Stimulated activated CD4-positive, alpha-beta T cell treated with anti-CD3 and anti-CD28 coated beads, Interleukin-15, amount 100 ng/mL, for 48 hours (primary cell): Measurements from ENCODE around the gene NEB.
A peak's percentile ranks its signal among the peaks of the same experiment; 100 is the strongest.

Source experiments
- DNase-seq, 2 donors: peaks; one replicate each; pipeline ENCODE4 v3.0.0-alpha.2; 2020; ENCODE audit warnings: low read depth in 2 of 2

NEB gene, protein sequence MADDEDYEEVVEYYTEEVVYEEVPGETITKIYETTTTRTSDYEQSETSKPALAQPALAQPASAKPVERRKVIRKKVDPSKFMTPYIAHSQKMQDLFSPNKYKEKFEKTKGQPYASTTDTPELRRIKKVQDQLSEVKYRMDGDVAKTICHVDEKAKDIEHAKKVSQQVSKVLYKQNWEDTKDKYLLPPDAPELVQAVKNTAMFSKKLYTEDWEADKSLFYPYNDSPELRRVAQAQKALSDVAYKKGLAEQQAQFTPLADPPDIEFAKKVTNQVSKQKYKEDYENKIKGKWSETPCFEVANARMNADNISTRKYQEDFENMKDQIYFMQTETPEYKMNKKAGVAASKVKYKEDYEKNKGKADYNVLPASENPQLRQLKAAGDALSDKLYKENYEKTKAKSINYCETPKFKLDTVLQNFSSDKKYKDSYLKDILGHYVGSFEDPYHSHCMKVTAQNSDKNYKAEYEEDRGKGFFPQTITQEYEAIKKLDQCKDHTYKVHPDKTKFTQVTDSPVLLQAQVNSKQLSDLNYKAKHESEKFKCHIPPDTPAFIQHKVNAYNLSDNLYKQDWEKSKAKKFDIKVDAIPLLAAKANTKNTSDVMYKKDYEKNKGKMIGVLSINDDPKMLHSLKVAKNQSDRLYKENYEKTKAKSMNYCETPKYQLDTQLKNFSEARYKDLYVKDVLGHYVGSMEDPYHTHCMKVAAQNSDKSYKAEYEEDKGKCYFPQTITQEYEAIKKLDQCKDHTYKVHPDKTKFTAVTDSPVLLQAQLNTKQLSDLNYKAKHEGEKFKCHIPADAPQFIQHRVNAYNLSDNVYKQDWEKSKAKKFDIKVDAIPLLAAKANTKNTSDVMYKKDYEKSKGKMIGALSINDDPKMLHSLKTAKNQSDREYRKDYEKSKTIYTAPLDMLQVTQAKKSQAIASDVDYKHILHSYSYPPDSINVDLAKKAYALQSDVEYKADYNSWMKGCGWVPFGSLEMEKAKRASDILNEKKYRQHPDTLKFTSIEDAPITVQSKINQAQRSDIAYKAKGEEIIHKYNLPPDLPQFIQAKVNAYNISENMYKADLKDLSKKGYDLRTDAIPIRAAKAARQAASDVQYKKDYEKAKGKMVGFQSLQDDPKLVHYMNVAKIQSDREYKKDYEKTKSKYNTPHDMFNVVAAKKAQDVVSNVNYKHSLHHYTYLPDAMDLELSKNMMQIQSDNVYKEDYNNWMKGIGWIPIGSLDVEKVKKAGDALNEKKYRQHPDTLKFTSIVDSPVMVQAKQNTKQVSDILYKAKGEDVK (N-terminal part only)

DNA sequence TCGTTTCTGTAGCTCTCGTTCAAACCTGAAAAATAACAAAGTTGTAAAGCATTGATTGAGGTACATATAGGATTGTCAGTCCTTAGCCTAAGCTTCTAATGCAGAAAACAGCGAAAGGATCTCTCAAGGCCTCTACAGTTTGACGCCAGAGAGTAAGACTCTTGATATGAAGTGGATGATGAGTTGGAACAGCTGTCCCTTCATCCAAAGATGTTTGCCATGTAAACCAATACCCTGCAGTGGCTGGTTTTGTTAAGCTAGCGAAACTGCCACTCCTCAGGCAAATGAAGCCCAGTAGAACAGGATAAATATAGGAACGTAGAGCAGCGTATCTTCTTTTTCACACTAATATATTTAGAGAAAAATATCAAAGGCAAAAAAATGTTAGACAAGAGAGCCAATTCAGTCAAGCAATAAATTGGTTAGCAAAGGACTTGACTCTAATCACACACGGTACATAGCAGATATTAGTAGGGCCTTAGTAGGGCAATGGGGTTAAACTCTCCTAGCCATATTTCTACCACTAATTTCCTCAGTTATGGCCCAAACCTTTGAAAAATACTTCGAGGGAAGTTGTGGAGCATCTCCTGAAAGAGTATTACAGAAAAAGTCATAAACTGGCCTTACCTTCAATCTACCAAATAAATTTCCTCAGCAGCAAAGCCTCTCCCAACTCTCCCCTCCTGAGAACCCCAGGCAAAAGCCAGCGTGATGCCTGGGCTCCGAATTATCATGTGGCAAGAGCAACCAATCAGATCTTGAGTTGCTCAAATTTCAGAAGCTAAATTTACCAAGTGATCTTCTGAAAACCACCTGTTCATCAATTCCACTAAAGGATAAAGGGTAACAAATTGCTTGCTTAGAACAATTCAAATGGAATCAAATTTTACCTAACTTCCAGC lies at the start of gene NEB:
NEB (minus strand) TSS at position 706 of the 902 bp plus-strand sequence. CDS start 1,320 bp downstream, outside the sequence.
- no peak for DNase-seq

DNA sequence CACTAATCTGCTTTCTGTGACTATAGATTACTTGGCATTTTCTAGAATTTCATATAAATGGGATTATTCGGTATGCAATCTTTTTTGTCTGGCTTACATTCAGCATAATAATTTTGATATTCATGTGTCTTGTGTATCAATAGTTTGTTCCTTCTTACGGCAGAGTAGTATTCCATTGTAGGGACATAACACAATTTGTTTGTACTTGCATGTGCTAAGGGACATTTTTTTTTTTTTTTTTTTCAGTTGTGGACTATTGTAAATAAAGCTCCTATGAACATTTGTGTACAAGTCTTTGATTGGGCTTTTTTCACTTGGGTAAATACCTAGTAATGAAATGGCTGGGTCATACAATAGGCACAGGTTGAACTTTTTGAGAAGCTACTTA lies 48.9 kb upstream of the NEB start:
- no peak for DNase-seq

DNA sequence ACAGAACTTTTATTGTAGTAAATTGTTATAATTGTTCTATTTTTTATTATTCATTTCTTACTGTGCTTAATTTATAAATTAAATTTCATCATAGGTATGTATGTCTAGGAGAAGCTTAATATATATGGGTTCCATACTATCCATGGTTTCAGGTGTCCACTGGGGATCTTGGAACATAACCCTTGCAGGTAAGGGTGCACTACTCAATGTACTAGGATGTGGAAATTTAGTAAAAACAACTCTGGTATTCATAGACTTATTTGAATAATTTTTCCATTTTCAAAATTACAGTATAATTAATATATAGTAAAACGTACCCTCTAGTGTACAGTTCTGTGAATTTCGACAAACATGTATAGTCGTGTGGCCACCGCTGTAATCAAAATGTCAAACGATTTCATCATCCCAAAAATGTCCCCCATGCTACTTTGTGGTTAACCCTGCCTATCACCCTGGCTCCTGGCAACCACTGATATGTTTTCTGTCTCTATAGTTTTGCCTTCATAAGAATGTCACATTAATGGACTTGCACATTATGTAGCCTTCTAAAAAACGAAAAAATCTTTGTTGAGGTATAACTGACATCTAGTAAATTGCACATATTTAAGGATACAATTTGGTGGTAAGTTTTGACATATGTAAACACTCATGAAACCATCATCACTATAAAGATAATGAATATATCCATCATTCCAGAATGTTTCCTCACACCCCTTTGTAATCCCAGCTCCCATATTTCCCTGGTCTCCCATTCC lies 48.3 kb upstream of the NEB start:
- DNase-seq, result no peak

DNA sequence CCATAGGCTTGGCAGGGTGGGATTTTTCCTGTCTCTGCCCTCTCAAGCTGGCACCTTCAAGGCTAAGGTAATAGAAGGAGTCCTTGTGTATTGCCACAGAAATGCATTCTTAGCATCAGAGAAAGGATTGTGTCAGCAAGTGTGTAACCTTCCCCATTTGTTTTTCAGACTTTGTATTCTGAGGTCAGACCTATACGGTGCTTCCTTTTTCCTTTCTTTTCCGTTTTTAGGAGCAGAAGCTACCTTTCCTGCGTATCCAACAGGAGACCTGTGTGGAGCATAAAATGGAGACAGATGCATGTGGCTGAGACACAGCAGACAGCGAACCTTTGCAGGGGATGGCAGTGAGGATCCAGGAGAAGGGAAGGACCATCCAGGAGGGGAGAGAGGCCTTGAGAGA lies 47.4 kb upstream of the NEB start:
- DNase-seq, result no peak

DNA sequence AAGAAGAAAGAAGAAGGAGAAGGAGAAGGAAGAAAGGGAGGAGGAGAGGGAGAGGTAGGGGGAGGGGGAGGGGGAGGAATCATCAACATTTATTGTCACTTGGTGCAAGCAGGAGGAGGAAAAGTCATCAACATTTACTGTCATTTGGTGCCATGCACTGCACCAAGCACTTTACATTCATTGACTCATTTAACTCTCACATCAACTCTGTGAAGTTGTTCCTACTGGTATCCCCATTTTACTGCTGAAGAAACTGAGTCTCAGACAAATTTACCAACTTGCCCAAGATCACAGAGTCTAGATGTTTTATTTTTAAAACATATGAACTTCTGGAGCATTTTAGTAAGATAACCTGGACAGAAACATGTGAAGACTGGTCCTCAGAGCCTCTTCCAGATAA lies 46.7 kb upstream of the NEB start:
- no peak for DNase-seq

DNA sequence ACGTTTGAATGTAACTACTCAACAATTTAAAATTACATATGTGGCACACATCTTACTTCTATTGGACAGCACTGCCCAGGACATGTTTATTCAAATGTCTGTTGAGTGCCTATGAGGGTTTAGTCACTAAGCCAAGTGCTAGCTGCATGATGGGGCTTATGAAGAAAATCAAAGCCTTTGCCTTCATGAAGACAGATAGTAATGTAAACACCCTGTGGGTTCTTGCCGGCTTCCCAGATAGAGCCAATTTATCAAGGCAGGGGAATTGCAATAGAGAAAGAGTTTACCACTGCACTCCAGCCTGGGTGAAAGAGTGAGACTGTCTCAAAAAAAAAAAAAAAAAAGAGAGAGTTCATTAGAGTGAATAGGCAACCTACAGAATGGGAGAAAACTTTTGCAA lies 43.7 kb upstream of the NEB start:
- no peak for DNase-seq

DNA sequence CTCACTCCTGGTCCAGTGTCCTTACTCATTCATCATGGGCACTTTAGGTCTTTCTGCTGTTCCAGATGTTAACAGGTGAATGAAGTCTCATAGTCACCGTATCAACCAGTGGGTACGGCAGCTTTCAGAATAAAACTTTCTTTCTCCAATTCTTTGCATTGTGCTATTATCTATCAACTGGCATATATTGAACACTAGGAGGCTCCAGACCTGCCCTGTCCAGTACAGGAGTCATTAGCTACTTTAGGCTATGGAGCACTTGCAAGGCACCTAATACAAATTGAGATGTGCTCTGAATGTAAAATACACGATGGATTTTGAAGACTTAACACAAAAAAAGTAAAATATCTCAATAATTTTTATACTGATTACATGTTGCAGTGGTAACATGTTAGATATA lies 43.2 kb upstream of the NEB start:
- DNase-seq, result no peak

DNA sequence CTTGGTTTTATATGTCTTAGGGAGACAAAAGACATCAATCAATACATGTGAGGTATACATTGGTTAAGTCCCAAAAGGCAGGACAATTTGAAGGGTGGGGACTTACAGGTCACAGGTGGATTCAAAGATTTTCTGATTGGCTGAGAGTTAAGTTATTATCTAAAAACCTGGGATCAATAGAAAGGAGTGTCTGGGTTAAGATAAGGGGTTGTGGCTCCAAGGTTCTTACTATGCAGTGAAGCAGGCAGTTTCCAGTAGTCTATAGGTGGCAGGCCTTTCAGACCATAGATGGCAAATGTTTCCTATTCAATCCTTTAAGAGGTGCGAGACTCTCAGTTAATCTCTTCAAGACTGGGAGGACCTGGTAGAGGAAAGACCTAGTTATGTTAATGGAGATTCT lies 42.1 kb upstream of the NEB start:
- no peak for DNase-seq

DNA sequence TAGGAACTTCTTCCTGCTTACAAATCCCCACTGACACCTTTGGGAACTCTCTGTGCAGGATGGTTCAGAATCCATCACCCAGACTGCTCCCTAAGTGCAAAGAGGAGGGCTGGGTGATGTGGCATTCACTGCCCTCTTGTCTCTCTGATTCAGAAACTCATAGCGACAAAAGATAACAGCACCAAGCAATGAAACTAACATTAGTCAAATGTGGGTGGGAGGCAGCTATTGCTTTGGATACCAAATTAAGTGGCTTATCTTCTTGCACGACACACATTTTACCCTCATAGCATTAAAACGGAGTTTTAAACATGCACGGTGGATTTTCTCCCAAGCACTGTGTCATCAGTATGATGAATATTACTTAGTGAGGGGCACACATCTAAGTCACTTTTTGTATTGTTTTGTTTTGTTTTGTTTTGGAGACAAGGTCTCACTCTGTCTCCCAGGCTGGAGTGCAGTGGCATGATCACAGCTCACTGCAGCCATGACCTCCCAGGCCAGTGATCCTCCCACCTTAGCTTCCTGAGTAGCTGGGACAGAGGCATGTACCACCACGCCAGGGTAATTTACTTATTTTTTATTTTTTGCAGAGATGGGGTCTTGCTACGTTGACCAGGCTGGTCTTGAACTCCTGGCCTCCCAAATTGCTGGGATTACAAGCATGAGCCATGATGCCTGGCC lies 40.9 kb upstream of the NEB start:
- DNase-seq, result no peak

DNA sequence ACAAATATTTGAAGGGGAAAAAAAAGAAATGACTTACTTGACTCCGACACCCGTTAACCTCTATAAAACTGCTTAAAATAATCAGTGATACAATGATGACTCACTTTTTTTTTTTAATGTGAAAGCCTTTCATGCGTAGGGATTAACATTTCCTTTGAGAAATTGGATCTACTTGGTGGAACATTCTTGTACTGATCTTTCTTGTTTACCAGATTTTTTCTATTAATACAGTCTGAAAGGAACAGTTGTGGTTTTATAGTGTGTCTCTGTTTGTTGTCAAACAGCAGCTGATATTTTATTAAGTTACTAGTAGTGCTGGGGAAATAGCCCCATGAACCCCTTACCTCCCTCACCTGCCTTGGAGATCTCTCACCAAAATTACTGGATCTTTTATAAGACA lies 40.2 kb upstream of the NEB start:
- DNase-seq, result no peak

DNA sequence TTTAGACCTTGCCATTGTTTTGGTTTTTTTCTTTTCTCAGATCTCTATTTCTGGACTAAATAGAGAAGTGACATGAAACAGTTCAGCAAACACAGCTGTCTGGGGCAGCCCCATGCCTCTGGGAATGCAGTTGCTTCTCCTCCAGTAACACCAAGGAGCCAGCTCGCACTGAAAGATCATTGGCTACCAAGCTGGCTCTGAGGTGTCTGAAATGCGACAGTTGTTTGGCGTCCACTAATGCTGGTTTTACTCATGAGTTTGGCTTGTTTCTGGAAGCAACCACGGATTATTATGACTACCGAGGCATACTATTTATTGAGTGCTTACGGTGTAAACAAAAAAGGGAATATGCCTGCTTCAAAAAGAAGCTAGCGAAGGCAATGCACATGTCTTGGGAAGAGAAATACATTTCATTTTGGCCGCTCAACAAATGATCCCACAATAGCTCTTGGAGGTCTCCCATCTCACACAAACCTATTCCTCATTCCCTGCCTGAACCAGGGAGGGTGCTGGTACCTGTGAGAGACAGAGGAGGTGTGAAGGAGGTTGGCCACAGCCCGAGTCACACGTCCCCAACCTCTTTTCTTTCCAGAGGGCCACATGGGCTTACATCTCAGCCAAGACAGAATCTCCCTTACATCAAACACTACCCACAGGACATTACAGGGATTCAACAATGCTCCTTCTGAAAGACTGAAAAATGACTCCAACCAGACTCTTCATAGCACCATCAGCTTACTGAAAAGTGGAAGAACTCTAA lies 37.5 kb upstream of the NEB start:
- no peak for DNase-seq

DNA sequence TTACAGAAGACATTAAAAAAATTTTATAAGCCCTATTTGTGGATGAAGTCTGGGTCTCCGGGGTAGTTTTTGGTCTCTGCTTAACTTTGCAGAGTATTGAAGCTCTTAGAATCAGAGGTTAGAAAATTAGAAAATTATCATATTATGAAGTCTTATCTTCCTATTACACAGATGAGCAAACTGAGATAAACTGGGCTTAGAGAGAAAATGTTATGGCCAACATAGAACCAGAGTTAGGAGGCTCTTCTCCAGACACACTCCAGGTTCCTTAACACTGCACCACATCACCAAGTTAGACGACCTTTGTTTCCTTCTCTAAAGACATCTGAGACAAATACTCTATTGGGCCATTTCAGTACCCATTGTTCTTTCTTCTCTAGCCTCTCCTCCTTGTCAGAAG lies 36.7 kb upstream of the NEB start:
- no peak for DNase-seq

DNA sequence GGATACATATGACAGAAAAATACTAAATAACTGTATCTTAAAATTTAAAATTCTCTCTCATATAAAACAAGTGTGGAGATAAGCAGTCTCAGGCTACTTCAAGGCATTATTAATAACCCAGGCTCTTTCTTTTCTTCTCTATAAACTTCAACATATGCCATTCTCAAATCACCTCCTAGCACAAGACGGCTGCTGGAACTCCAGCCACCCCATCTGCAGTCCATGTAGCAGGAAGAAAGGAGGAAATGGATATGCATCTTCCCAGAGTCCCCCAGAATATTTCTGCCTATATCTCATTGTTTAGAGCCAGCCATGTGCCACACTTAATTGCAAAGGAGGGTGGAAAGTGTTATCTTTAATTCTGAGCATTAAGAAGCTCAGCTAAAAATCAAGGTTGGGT lies 35.3 kb upstream of the NEB start:
- DNase-seq, result no peak

DNA sequence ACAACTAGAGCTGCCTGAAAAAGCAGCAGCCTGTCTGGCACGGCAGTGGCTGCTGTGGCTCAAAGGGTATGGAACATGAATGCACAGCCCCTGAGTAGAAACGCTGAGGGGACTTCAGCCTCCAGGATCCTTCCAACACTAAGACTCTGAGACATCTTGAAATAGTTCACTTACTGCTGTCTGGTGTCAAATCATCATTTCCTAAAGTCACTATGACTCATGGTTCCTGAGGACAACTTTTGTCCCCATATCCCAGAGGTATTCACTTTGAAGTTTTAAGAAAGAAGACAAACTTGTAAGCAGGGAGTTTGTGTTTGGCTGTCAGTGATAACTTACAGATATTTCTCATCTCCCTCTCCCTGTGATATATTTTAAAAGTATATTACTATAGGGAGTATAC lies 33.3 kb upstream of the NEB start:
- DNase-seq, result no peak

DNA sequence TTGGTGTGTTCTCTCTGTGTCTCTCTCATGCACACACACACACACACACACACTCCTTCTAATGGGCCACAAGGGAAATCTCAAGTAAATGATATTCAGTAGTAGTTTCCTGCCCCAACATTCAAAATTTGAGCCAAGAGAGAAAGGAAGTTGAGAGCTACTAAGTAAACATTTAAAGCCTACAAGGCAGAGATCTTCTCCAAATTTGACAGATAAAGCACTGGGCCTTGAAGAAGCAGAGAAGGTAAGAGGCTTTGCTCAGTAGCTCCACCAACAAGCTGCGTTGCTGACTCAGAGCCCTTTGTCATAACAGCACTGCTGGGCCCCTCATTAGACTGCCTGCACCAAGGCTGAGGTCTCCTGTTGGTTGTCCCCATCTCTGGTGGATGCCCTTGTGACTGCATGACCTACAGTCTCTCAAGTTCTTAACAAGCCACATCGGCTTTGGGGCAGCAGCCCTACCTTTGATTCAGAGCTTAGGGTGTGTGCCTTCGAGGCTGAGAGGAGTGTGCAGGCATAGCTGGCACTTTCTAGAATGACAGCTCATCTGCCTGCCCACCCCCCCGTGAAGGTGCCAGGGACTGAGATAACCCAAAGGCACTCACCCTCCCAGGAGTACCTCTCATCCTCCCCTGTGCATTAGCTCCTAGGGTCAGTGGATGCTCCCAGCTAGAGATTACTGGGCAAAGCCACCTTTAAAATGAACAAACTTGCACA lies 32.3 kb upstream of the NEB start:
- DNase-seq, result peak; percentile 15 to 43

DNA sequence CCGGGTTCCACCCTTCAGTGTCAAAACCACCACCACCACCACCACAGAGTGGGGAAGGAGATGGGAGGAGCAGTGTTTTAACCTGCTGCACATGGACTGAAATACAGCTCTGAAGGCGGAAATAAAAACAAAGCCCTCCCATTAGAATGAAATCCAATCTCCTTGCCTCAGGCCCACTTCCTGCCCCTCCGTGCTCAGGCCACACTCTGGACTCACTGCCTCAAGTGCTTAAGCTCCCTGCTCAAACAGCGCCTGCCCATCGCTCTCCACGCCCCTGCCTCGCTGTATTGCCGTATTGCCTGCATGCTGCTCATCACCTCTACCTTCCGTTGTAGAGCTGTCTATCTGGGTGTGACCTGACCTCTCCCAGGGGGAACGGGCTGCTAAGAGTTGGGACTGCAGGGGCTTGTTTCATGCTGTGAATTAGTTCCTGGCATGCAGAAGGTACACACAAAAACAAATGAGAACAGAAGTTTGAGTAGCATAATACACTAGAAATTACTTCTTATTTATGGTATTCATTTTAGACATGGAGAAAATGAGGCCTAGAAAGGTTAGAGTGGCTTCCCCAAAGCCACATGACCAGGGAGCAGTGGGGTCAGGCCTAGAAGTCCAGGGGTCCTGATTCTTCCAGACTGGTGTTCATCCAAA lies 31.6 kb upstream of the NEB start:
- DNase-seq, result no peak

DNA sequence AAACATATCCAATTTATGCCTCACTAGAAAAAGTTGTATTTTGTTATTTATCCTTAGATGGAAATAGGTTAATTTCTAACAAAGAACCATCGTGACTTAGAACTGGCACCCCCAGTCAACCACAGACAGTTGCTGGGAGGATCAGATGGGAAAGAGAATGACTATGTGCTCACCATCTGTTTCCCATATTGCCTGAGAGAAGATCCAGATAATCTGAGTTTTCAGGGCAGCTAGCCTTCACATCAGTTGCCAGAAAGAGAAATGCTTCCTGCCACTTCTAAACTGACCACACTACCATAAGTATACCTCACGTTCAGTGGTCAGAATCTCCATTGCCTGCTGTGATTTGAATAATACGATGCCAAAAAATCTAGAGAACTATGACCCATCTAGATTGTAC lies 28.4 kb upstream of the NEB start:
- no peak for DNase-seq

DNA sequence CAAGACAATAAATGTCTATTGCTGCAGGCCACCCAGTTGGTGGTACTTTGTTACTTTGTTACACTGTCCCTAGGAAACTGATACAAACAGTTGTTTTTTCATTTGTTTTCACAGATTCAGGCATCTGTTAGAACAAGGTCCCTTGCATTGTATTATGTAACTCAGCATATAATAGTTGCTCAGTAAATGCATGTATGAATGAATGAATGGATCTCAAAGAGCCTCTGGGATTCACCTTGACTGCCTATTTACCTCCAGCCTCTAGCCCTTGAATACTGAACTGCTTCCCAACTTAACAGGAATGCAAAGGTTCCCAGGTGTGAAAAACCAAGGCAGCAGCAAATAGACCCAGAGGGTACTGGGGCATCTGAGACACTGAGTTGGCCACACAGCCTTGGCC lies 27.4 kb upstream of the NEB start:
- no peak for DNase-seq
